GF-D8 (cell line): ENCODE measurements around the gene ZNF777.
"Not testable (repeated sequence)": the region's sequence is repeated elsewhere in the genome, so short reads cannot be mapped to it uniquely, and the experiment has no call there.

Source experiments
- DNase-seq: peaks from one replicate; lab custom pipeline; 2025; lab: John Stamatoyannopoulos, UW

The ZNF777 gene

GRCh38 chr7:149414171-149414570, 46.7 kb downstream of the ZNF777 start:
- DNase-seq: no peak

GRCh38 chr7:149413083-149413482, 47.8 kb downstream of the ZNF777 start:
- DNase-seq: not testable (repeated sequence)

- no peak for DNase-seq
Measured at GRCh38 chr7:149409895-149410294, 51.0 kb downstream of the ZNF777 start.

- no peak for DNase-seq
Measured at GRCh38 chr7:149404825-149405224, 56.0 kb downstream of the ZNF777 start.

GRCh38 chr7:149404396-149404795, 56.5 kb downstream of the ZNF777 start:
- no peak for DNase-seq

- no peak for DNase-seq
Measured at GRCh38 chr7:149398195-149398820, 62.6 kb downstream of the ZNF777 start.

GRCh38 chr7:149397470-149398043, 63.3 kb downstream of the ZNF777 start:
- no peak for DNase-seq

GRCh38 chr7:149388550-149389335, 72.1 kb downstream of the ZNF777 start:
- DNase-seq: not testable (repeated sequence)

GRCh38 chr7:149386514-149386913, 74.3 kb downstream of the ZNF777 start:
- DNase-seq: not testable (repeated sequence)

GRCh38 chr7:149385195-149385950, 75.5 kb downstream of the ZNF777 start:
- DNase-seq: no peak
